Lower leg skin (tissue), 3 donors: ENCODE results near the gene SVIL.

Source experiments
- CTCF ChIP-seq, 3 donors: fragments of 450-650 bp; IDR thresholded peaks; one replicate each; pipeline ENCODE4 v1.5.1; 2016; ENCODE audit warnings: antibody characterized with exemption in 3 of 3, mild to moderate bottlenecking in 3 of 3, moderate library complexity in 2 of 3
- POLR2A ChIP-seq, 2 donors: fragments of 450-650 bp; IDR thresholded peaks; one replicate each; pipeline ENCODE4 v1.6.1; 2016 to 2017; ENCODE audit warnings: antibody characterized with exemption in 2 of 2, mild to moderate bottlenecking in 1 of 2, moderate library complexity in 1 of 2

- TF ChIP-seq POLR2A (IDR thresholded peaks at IDR 0.05): no peak
- no peak for TF ChIP-seq CTCF (IDR thresholded peaks at IDR 0.05)
These were observed 36.0 kb upstream of the SVIL start for GRCh38 chr10:29670761-29671160.
